Measurements from ENCODE around the gene SPINT1. TPM values are rescaled to one million over a fixed set of nuclear protein-coding genes. Genes with fewer than 3 reads are reported as not detected.
A peak's percentile ranks its signal among the peaks of the same experiment; 100 is the strongest.

Gene SPINT1
- total and polyA plus RNA-seq, 2 donors (not counting 1 experiment from before 2014, with no cell fraction given), result 14.4 to 21.3 TPM

DNA sequence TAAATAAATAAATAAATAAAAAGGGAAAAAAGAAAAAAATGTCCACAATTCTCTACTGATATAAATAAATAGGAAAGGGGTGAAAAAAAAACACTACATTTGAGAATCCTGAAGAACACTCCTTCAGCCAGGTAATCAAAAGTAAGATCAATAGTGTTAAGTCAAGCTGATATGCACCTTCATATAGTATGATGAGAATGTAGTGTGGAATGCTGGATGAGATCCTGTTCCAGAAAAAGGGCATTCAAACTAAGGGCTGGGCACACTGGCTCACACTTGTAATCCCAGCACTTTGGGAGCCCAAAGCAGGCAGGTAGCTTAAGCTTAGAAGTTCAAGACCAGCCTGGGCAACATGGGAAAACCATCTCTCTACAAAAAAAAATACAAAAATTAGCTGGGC, 45.3 kb downstream of the SPINT1 start:
- no peak overlapping the region for H3K4me3 Mint-ChIP-seq
- POLR2A ChIA-PET, result no interaction called here
- H3K9me3 Mint-ChIP-seq (ENCODE audit: insufficient read depth), result no peaks in the 10 kb centered on the region
- H3K9ac ChIP-seq (ENCODE audit: low read length), result no peak overlapping the region
- CTCF ChIA-PET, result interaction anchor here (0.8 to 9.8 kb wide), 8 partner anchors 9 to 296 kb away, joined by 4 to 189 read pairs (median 6); partner anchors contain the start of gene RHOV
- H3K4me2 ChIP-seq (replicated peaks; ENCODE audit: low read depth, low read length, poor library complexity, severe bottlenecking), result no peak overlapping the region
- no peaks in the 10 kb centered on the region for H4K20me1 ChIP-seq (ENCODE audit: control insufficient read depth, insufficient read depth, low read length, poor library complexity, severe bottlenecking)
- H3K36me3 ChIP-seq (replicated peaks in 1 of 2; ENCODE audit: control extremely low read depth in 1 of 2, control insufficient read depth in 1 of 2, extremely low read depth in 1 of 2, insufficient read depth in 2 of 2, low read length in 1 of 2), result no peaks in the 10 kb centered on the region
- ATAC-seq (ENCODE audit: low read depth) (no peak), DNase-seq (no peak)
- no peaks in the 10 kb centered on the region for H3K27me3 ChIP-seq (replicated peaks in 1 of 4; ENCODE audit: control extremely low read depth in 1 of 4, control insufficient read depth in 3 of 4, insufficient read depth in 4 of 4, low read length in 3 of 4)
- no peak overlapping the region for H3K4me3 ChIP-seq (ENCODE audit: control extremely low read depth in 1 of 5, extremely low read depth in 1 of 5, insufficient read depth in 1 of 5, low read depth in 2 of 5, low read length in 4 of 5)
- H3K4me1 Mint-ChIP-seq, result peaks cover 11% of the 10 kb centered on the region
- H3K79me2 ChIP-seq (ENCODE audit: control insufficient read depth, insufficient read depth, low read length), result peaks cover 3% of the 10 kb centered on the region
- peaks cover 3% of the 10 kb centered on the region for H3K27me3 Mint-ChIP-seq
- H3K27ac ChIP-seq (ENCODE audit: low read length in 2 of 2), result no peak overlapping the region
- H3K27ac Mint-ChIP-seq, result no peak overlapping the region
- H3K4me1 ChIP-seq (ENCODE audit: control insufficient read depth in 2 of 2, insufficient read depth in 2 of 2, low read length in 2 of 2), result peaks cover 6 to 7% of the 10 kb centered on the region in 2 donors
- H3K9me3 ChIP-seq (ENCODE audit: control extremely low read depth in 1 of 3, control insufficient read depth in 2 of 3, insufficient read depth in 1 of 3, low read length in 2 of 3), result no peaks in the 10 kb centered on the region
- intact Hi-C loops (cut with micrococcal nuclease), result no loop called here
- no peak for TF ChIP-seq EZH2 (IDR thresholded peaks at IDR 0.05; ENCODE audit: borderline replicate concordance, insufficient read depth, low read depth, low read length, poor library complexity, severe bottlenecking)
- TF ChIP-seq, protein P1, sequence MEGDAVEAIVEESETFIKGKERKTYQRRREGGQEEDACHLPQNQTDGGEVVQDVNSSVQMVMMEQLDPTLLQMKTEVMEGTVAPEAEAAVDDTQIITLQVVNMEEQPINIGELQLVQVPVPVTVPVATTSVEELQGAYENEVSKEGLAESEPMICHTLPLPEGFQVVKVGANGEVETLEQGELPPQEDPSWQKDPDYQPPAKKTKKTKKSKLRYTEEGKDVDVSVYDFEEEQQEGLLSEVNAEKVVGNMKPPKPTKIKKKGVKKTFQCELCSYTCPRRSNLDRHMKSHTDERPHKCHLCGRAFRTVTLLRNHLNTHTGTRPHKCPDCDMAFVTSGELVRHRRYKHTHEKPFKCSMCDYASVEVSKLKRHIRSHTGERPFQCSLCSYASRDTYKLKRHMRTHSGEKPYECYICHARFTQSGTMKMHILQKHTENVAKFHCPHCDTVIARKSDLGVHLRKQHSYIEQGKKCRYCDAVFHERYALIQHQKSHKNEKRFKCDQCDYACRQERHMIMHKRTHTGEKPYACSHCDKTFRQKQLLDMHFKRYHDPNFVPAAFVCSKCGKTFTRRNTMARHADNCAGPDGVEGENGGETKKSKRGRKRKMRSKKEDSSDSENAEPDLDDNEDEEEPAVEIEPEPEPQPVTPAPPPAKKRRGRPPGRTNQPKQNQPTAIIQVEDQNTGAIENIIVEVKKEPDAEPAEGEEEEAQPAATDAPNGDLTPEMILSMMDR (IDR thresholded peaks at IDR 0.05), result no peak
- H2AFZ ChIP-seq (ENCODE audit: insufficient read depth, low read depth, low read length, poor library complexity, severe bottlenecking), result no peak overlapping the region

DNA sequence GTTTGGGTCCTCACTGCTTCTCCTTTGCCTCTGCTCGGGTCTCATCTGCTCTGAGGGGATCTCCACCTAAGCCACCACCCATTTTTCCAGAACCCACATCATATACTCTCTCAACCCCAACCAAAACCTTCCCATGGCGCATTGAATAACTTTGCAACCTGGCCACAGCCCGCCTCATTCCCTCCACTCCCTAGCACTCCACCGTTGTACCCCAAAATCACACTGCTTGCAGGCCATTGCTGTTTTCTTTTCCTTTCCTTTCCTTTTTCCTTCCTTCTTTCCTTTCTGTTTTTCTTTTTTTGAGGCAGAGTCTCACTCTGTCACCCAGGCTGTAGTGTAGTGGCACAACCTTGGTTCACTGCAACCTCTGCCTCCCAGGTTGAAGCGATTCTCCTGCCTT, 47.3 kb downstream of the SPINT1 start:
- H3K9me3 ChIP-seq (ENCODE audit: control extremely low read depth in 1 of 3, control insufficient read depth in 2 of 3, insufficient read depth in 1 of 3, low read length in 2 of 3), result no peaks in the 10 kb centered on the region
- H3K27me3 ChIP-seq (replicated peaks in 1 of 4; ENCODE audit: control extremely low read depth in 1 of 4, control insufficient read depth in 3 of 4, insufficient read depth in 4 of 4, low read length in 3 of 4), result no peaks in the 10 kb centered on the region
- DNase-seq (no peak), ATAC-seq (ENCODE audit: low read depth) (no peak)
- Mint-ChIP-seq H3K4me3 (no peak overlapping the region), H3K27ac (no peak overlapping the region), H3K4me1 (peaks cover 27% of the 10 kb centered on the region), H3K9me3 (ENCODE audit: insufficient read depth) (no peaks in the 10 kb centered on the region), H3K27me3 (no peaks in the 10 kb centered on the region)
- CTCF ChIA-PET, result interaction anchor here (0.9 to 9.8 kb wide), 11 partner anchors 13 to 371 kb away, joined by 3 to 189 read pairs (median 6); partner anchors contain the start of gene RAD51
- H3K27ac ChIP-seq (ENCODE audit: low read length in 2 of 2), result no peak overlapping the region
- H3K4me3 ChIP-seq (ENCODE audit: control extremely low read depth in 1 of 5, extremely low read depth in 1 of 5, insufficient read depth in 1 of 5, low read depth in 2 of 5, low read length in 4 of 5), result no peak overlapping the region
- H3K4me1 ChIP-seq (ENCODE audit: control insufficient read depth in 2 of 2, insufficient read depth in 2 of 2, low read length in 2 of 2), result peaks cover 18 to 19% of the 10 kb centered on the region in 2 donors
- POLR2A ChIA-PET, result interaction anchor here (0.6 to 1.8 kb wide), 2 partner anchors 28 to 33 kb away, joined by 6 to 9 read pairs; no protein-coding TSS in a partner anchor
- H3K4me2 ChIP-seq (replicated peaks; ENCODE audit: low read depth, low read length, poor library complexity, severe bottlenecking), result no peak overlapping the region
- WGBS (ENCODE audit: insufficient coverage), result 85% methylated on average over 4 of the region's 5 CpGs
- peak overlapping the region; percentile 63 for H2AFZ ChIP-seq (ENCODE audit: insufficient read depth, low read depth, low read length, poor library complexity, severe bottlenecking)
- peaks cover 10% of the 10 kb centered on the region for H4K20me1 ChIP-seq (ENCODE audit: control insufficient read depth, insufficient read depth, low read length, poor library complexity, severe bottlenecking)
- TF ChIP-seq, protein P1 (IDR thresholded peaks at IDR 0.05), result no peak
- TF ChIP-seq EZH2 (IDR thresholded peaks at IDR 0.05; ENCODE audit: borderline replicate concordance, insufficient read depth, low read depth, low read length, poor library complexity, severe bottlenecking), result no peak
- no peak overlapping the region for H3K9ac ChIP-seq (ENCODE audit: low read length)
- H3K36me3 ChIP-seq (replicated peaks in 1 of 2; ENCODE audit: control extremely low read depth in 1 of 2, control insufficient read depth in 1 of 2, extremely low read depth in 1 of 2, insufficient read depth in 2 of 2, low read length in 1 of 2), result peaks cover 2 to 5% of the 10 kb centered on the region in 2 experiments
- H3K79me2 ChIP-seq (ENCODE audit: control insufficient read depth, insufficient read depth, low read length), result peaks cover 22% of the 10 kb centered on the region
- intact Hi-C loops (cut with micrococcal nuclease), result loop anchor here (5.0 kb wide), 1 partner anchor 324 kb away; the partner anchor contains the start of genes CCDC32 and RPUSD2
